BJ (cell line): ENCODE results near the gene PRCC. TPM values are rescaled to one million over a fixed set of nuclear protein-coding genes. Genes with fewer than 3 reads are reported as not detected.

Experiments used
- CTCF ChIA-PET: fragments of 350-600 bp; formaldehyde crosslinking; extraction: SDS; loops from one replicate; lab custom pipeline; 2021; ENCODE audit warnings: antibody characterized with exemption, inconsistent platforms; lab: Yijun Ruan, JAX
- POLR2A ChIA-PET: fragments of 300-600 bp; sonication (Branson Sonifier 250); formaldehyde crosslinking; extraction: SDS; loops from one replicate; lab custom pipeline; 2021; ENCODE audit warnings: antibody characterized with exemption; lab: Charles Lee
- DNase-seq: peaks from one replicate; pipeline ENCODE4 v3.0.0-alpha.2; 2011; ENCODE audit warnings: low read depth
- H3K27me3 ChIP-seq: 2 replicates; pipeline ENCODE4 v1.6.0; 2011; ENCODE audit warnings: low read length; ENCODE audit not compliant: control insufficient read depth, insufficient read depth
- H3K36me3 ChIP-seq: 2 replicates; pipeline ENCODE4 v1.5.1; 2011; ENCODE audit warnings: low read length; ENCODE audit not compliant: control insufficient read depth, insufficient read depth
- H3K4me3 ChIP-seq: 2 replicates; pipeline ENCODE4 v1.5.1; 2011; ENCODE audit warnings: low read depth, mild to moderate bottlenecking, control low read depth, low read length
- polyA plus RNA-seq: library from polyadenylated mRNA; depleted of rRNA; stranded (reverse); fragments of >200 nt; gene quantifications from 2 replicates; pipeline ENCODE4 v1.2.3, GENCODE V29; 2011
- TF ChIP-seq, protein P1 (sequence below): IDR thresholded peaks from 2 replicates; pipeline ENCODE4 v1.5.1; 2011; ENCODE audit warnings: low read depth, mild to moderate bottlenecking, control low read depth, inconsistent platforms, low read length, moderate library complexity; ENCODE audit not compliant: insufficient read depth

PRCC gene
- polyA plus RNA-seq, 1 experiment, result 93.6 TPM

DNA sequence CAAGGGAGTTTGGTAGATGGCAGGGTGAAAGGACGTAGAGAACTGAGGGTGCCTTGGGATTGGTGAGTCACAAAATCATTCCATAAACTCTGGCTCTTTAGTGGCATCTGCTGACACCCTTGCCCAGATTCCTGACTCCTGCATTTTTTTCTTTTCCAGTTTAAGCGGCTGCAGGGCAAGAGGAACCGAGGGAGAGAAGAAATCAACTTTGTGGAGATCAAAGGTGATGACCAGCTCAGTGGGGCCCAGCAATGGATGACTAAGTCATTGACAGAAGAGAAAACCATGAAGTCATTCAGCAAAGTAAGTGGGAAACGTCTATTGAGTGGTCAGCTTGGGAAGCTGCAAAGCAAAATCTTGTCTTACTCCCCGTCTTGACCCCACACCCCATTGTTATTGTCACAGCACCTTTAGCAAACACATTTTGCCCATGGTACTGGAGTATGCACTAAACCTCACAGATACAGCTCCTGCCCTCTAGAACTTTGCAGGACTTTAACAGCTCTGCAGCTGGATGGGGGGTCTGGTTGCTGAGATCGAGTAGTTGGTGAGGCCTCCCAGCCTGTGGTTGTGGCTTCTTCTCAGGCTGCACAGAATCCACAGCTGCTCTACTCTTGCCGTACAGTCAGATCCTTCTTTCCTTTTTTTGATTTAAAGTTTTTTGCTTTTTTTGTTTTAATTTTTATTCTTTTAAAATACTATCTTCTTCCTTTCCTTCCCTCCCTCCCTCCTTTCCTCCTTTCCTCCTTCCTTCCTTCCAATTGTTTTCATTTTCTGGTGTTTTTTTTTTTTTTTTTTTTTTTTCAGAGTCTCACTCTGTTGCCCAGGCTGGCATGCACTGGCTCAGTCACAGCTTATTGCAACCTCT lies 27.4 kb downstream of the PRCC start:
- Histone ChIP-seq H3K36me3 (peaks cover 25% of the 10 kb centered on the region), H3K27me3 (no peaks in the 10 kb centered on the region), H3K4me3 (no peak overlapping the region)
- ChIA-PET CTCF (interaction anchor here (0.6 to 13.6 kb wide), 12 partner anchors 11 to 133 kb away, joined by 3 to 290 read pairs (median 10); partner anchors contain the start of genes INSRR, ISG20L2, METTL25B and NTRK1), POLR2A (no interaction called here)
- TF ChIP-seq, protein P1, sequence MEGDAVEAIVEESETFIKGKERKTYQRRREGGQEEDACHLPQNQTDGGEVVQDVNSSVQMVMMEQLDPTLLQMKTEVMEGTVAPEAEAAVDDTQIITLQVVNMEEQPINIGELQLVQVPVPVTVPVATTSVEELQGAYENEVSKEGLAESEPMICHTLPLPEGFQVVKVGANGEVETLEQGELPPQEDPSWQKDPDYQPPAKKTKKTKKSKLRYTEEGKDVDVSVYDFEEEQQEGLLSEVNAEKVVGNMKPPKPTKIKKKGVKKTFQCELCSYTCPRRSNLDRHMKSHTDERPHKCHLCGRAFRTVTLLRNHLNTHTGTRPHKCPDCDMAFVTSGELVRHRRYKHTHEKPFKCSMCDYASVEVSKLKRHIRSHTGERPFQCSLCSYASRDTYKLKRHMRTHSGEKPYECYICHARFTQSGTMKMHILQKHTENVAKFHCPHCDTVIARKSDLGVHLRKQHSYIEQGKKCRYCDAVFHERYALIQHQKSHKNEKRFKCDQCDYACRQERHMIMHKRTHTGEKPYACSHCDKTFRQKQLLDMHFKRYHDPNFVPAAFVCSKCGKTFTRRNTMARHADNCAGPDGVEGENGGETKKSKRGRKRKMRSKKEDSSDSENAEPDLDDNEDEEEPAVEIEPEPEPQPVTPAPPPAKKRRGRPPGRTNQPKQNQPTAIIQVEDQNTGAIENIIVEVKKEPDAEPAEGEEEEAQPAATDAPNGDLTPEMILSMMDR, result no peak
- DNase-seq, result no peak

DNA sequence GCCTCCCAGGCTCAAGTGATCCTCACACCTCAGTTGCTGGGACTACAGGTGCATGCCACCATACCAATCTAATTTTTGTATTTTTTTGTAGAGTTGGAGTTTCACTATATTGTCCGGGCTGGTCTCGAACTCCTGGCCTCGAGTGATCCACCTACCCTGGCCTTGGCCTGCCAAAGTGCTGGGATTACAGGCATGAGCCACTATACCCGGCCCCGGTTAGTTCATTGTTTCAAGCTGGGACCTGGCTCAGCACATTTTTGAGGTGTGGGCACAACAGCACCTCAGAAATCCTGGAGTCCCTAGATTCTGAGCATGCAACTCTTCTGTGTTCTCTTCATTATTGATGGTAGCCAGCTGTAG lies 28.0 kb downstream of the PRCC start:
- H3K27me3 ChIP-seq, result no peaks in the 10 kb centered on the region
- TF ChIP-seq, protein P1, result no peak
- no peak overlapping the region for H3K4me3 ChIP-seq
- CTCF ChIA-PET, result interaction anchor here (0.6 to 13.6 kb wide), 11 partner anchors 12 to 131 kb away, joined by 3 to 290 read pairs (median 26); partner anchors contain the start of genes INSRR, ISG20L2, METTL25B and NTRK1
- POLR2A ChIA-PET, result no interaction called here
- no peak for DNase-seq
- peaks cover 27% of the 10 kb centered on the region for H3K36me3 ChIP-seq

DNA sequence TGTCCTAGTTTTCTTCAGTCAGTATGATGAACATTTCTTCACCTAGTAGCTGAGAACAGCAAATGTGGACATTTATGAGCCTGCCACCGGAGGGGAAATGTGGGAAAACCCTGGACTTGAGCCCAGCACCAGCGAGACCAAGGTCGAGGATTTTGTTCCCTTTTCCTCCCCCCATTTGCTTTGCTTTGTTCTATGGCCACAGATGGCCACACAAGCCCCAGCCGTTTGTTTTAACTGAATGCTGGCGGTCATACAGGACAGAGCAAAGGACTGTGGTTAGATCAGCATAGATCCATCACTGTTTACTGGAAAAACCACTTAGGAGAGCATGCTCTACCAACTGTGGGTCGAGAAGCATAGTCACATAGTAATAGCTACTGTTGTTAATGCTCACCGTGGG lies 28.5 kb downstream of the PRCC start:
- no peak for DNase-seq
- Histone ChIP-seq H3K27me3 (no peaks in the 10 kb centered on the region), H3K36me3 (peaks cover 27% of the 10 kb centered on the region), H3K4me3 (no peak overlapping the region)
- CTCF ChIA-PET, result interaction anchor here (0.6 to 13.6 kb wide), 13 partner anchors 12 to 135 kb away, joined by 3 to 290 read pairs (median 15); partner anchors contain the start of genes INSRR, ISG20L2, METTL25B and NTRK1
- TF ChIP-seq, protein P1, result no peak
- POLR2A ChIA-PET, result no interaction called here

DNA sequence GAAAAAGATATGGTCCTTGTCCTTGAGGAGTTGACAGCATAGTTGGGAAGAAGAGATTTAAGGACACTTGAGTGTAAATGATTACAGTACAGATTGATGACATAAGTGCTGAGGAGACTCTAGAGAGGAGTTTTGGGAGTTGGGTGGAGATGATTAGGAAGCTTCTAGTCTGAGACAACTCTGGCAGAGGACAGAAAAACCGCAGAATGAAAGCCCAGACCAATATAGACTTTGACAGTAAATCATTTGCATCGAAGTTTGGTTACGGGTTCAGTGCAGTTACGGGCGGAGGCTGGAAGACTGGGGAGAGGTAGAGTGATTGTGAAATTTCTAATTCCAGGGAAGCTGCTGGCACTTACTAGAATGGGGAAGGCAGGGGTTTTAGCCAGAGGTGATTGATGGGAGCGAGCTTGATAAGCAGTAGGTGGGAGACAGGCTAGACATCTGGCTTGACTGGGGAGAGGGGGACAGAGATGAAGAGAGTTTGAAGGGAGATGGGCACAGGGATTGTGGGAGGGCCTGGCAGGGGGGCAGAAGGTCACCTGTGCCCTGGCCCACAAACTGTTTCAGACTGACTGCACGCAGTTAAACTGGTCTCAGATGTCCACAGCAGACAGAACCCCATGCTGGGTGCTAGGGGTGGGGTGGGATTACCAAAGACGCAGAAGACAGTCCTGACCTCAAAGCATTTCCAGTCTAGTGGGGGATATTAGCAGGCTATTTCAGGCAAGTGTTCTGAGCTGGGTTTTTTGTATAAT lies 29.2 kb downstream of the PRCC start:
- H3K4me3 ChIP-seq, result no peak overlapping the region
- H3K27me3 ChIP-seq, result no peaks in the 10 kb centered on the region
- POLR2A ChIA-PET, result no interaction called here
- no peak for DNase-seq
- CTCF ChIA-PET, result interaction anchor here (0.9 to 13.6 kb wide), 18 partner anchors 10 to 136 kb away, joined by 3 to 290 read pairs (median 5); partner anchors contain the start of genes INSRR, ISG20L2, METTL25B and NTRK1
- TF ChIP-seq, protein P1, result no peak
- H3K36me3 ChIP-seq, result peaks cover 21% of the 10 kb centered on the region
